ENCODE results near the gene SLC29A3.

GRCh38 chr10:71312220-71312619 lies 6.8 kb upstream of the SLC29A3 start:
- TF ChIP-seq GABPA (IDR thresholded peaks at IDR 0.05; ENCODE audit: low read depth) (no peak), POLR2AphosphoS5 (IDR thresholded peaks at IDR 0.05; ENCODE audit: low read depth, low read length) (no peak), NRF1 (IDR thresholded peaks at IDR 0.05; ENCODE audit: low read depth, low read length) (no peak), CTCF (IDR thresholded peaks at IDR 0.05) (no peak), EZH2phosphoT487 (IDR thresholded peaks at IDR 0.05; ENCODE audit: borderline replicate concordance, low read depth) (no peak), SIN3A (IDR thresholded peaks at IDR 0.05; ENCODE audit: borderline replicate concordance, low read depth, low read length) (no peak), RAD21 (IDR thresholded peaks at IDR 0.05; ENCODE audit: low read length) (no peak)

Measured in SK-N-SH (cell line).